Stomach (tissue), 9 donors: ENCODE results near the gene USP17L28. TPM values are rescaled to one million over a fixed set of nuclear protein-coding genes. Genes with fewer than 3 reads are reported as not detected.
"Not testable (repeated sequence)": the region's sequence is repeated elsewhere in the genome, so short reads cannot be mapped to it uniquely, and the experiment has no call there.

ENCODE experiments used
- DNase-seq, 2 donors: peaks; one replicate each; pipeline versions ENCODE4 v3.0.0 to v3.0.0-alpha.2; 2013 to 2019
- H3K27ac ChIP-seq, 5 donors: fragments of 200-600 bp in 4 of 5; sonication (generic) in 4 of 5; one replicate each; pipeline ENCODE4 v1.5.1; 2013 to 2019; ENCODE audit warnings: mild to moderate bottlenecking in 1 of 5, moderate library complexity in 1 of 5
- H3K27me3 ChIP-seq, 3 donors: fragments of 200-600 bp; sonication (generic); one replicate each; pipeline ENCODE4 v1.5.1; 2017 to 2019; ENCODE audit warnings: mixed run types in 1 of 3
- H3K36me3 ChIP-seq, 4 donors: fragments of 200-600 bp; sonication (generic); 1 replicate in 3 of 4; 2 replicates in 1 of 4; pipeline ENCODE4 v1.5.1; 2016 to 2019
- H3K4me1 ChIP-seq, 4 donors: fragments of 200-600 bp; sonication (generic); one replicate each; pipeline ENCODE4 v1.5.1; 2016 to 2019
- H3K4me3 ChIP-seq, 4 donors: fragments of 200-600 bp; sonication (generic) in 3 of 4; one replicate each; pipeline ENCODE4 v1.5.1; 2016 to 2019; ENCODE audit warnings: mild to moderate bottlenecking in 1 of 4
- H3K9me3 ChIP-seq, 4 donors: fragments of 200-600 bp; sonication (generic); one replicate each; pipeline ENCODE4 v1.5.1; 2016 to 2019
- CTCF ChIP-seq, 7 experiments: fragments of 450-650 bp in 4 of 7; fragments of 200-600 bp in 3 of 7; sonication (generic) in 3 of 7; IDR thresholded peaks; one replicate each; pipeline ENCODE4 v1.5.1; 2016 to 2019; ENCODE audit warnings: antibody characterized with exemption in 7 of 7, control low read depth in 2 of 7, mild to moderate bottlenecking in 1 of 7
- EP300 ChIP-seq: sonication (generic); formaldehyde crosslinking; IDR thresholded peaks from one replicate; pipeline ENCODE4 v1.6.1; 2017; ENCODE audit warnings: antibody characterized with exemption
- POLR2A ChIP-seq, 4 donors: fragments of 450-650 bp; IDR thresholded peaks; one replicate each; pipeline ENCODE4 v1.6.1; 2016; ENCODE audit warnings: antibody characterized with exemption in 4 of 4, control low read depth in 2 of 4, mild to moderate bottlenecking in 1 of 4, moderate library complexity in 1 of 4
- POLR2AphosphoS5 ChIP-seq, 3 donors: sonication (generic); formaldehyde crosslinking; IDR thresholded peaks; one replicate each; pipeline ENCODE4 v1.6.1; 2016; ENCODE audit warnings: antibody characterized with exemption in 3 of 3
- WGBS, 5 donors: extraction: QIAGEN DNeasy Blood & Tissue Kit in 3 of 5; methylation state at CpG; one replicate each; pipeline versions ENCODE4 v1.1.5 to v1.1.7; 2013 to 2018; 5-methylcytosine and 5-hydroxymethylcytosine counted together
- intact Hi-C: fragments of 100-400 bp; cut with DNase I; formaldehyde crosslinking; loops from one replicate; pipeline ENCODE4 v1.15.1; 2023; ENCODE audit warnings: low total_unique reads
- polyA plus RNA-seq, 3 donors: library from polyadenylated mRNA; stranded (reverse); fragments of 200-250 nt; gene quantifications; one replicate each; pipeline ENCODE4 v1.2.3, GENCODE V29; 2013
- total RNA-seq, 5 donors: library from RNA; depleted of rRNA; stranded (reverse); fragments of >200 nt; gene quantifications; one replicate each; pipeline versions ENCODE4 v1.1.0 to v1.2.3, GENCODE V29; 2014 to 2016
- donor health status: healthy with polysubstance abuse.
- donor health status: Bipolar disorder and iron deficiency.
- donor health status: healthy.

USP17L28 gene
- total and polyA plus RNA-seq, 8 donors: not detected

GRCh38 chr4:9381012-9381534 is 32.4 kb downstream of the USP17L28 start:
- 21 to 46% (median 24%) methylated on average over 16 to 35 of the region's 36 CpGs for WGBS, 5 donors
- H3K27ac ChIP-seq: peak overlapping the region in 1 of 5 donors; percentile 49
- intact Hi-C loops, H3K36me3 ChIP-seq, H3K4me1 ChIP-seq, H3K27me3 ChIP-seq, H3K9me3 ChIP-seq: not testable (repeated sequence)
- peak overlapping the region; percentile 40 to 46 (median 43) for H3K4me3 ChIP-seq
- peak; percentile 18 to 71 for DNase-seq
- TF ChIP-seq CTCF (IDR thresholded peaks at IDR 0.05): peak in 5 of 7 experiments; percentile 44 to 68 (median 60)

- no peak for TF ChIP-seq POLR2A (IDR thresholded peaks at IDR 0.05)
- no peak for TF ChIP-seq POLR2AphosphoS5 (IDR thresholded peaks at IDR 0.05)
- no peak for TF ChIP-seq EP300
- no peak for TF ChIP-seq CTCF (IDR thresholded peaks at IDR 0.05)
- intact Hi-C loops: no loop called here
- Histone ChIP-seq H3K4me3 (no peak overlapping the region), H3K36me3 (no peaks in the 10 kb centered on the region), H3K4me1 (peaks cover 0 to 5% (median 2%) of the 10 kb centered on the region in 4 donors), H3K27me3 (no peaks in the 10 kb centered on the region), H3K27ac (no peak overlapping the region), H3K9me3 (no peaks in the 10 kb centered on the region)
- 64 to 74% (median 73%) methylated on average over 1 of the region's 1 CpG for WGBS, 5 donors
- no peak for DNase-seq
These were observed 35.4 kb downstream of the USP17L28 start for GRCh38 chr4:9384126-9384525.

GRCh38 chr4:9389001-9389400 is 40.3 kb downstream of the USP17L28 start:
- H3K4me1 ChIP-seq, H3K9me3 ChIP-seq, H3K4me3 ChIP-seq, H3K27ac ChIP-seq, intact Hi-C loops, H3K27me3 ChIP-seq, DNase-seq, H3K36me3 ChIP-seq: not testable (repeated sequence)
- WGBS, 5 donors: 35 to 55% (median 38%) methylated on average over 2 of the region's 2 CpGs

Other genes starting within 250 kb of the USP17L28 start
- not detected for gene FAM90A26, start 178.5 kb upstream of the USP17L28 start, total RNA-seq
- not detected for gene FAM90A26, start 178.5 kb upstream of the USP17L28 start, polyA plus RNA-seq
- not detected for gene USP17L10, start 138.2 kb upstream of the USP17L28 start, total RNA-seq
- gene USP17L10, start 138.2 kb upstream of the USP17L28 start, polyA plus RNA-seq: not detected
- gene USP17L11, start 133.5 kb upstream of the USP17L28 start, total RNA-seq: not detected
- gene USP17L11, start 133.5 kb upstream of the USP17L28 start, polyA plus RNA-seq: not detected
- not detected for gene USP17L12, start 128.7 kb upstream of the USP17L28 start, total RNA-seq
- gene USP17L12, start 128.7 kb upstream of the USP17L28 start, polyA plus RNA-seq: not detected
- not detected for gene USP17L13, start 124.0 kb upstream of the USP17L28 start, total RNA-seq
- gene USP17L13, start 124.0 kb upstream of the USP17L28 start, polyA plus RNA-seq: not detected
- not detected for gene USP17L15, start 114.5 kb upstream of the USP17L28 start, total RNA-seq
- gene USP17L15, start 114.5 kb upstream of the USP17L28 start, polyA plus RNA-seq: not detected
- gene USP17L17, start 105.0 kb upstream of the USP17L28 start, total RNA-seq: not detected
- gene USP17L17, start 105.0 kb upstream of the USP17L28 start, polyA plus RNA-seq: not detected
- not detected for gene USP17L18, start 100.3 kb upstream of the USP17L28 start, total RNA-seq
- gene USP17L18, start 100.3 kb upstream of the USP17L28 start, polyA plus RNA-seq: not detected
- not detected for gene USP17L19, start 95.5 kb upstream of the USP17L28 start, total RNA-seq
- gene USP17L19, start 95.5 kb upstream of the USP17L28 start, polyA plus RNA-seq: not detected
- gene USP17L20, start 90.8 kb upstream of the USP17L28 start, total RNA-seq: not detected
- gene USP17L20, start 90.8 kb upstream of the USP17L28 start, polyA plus RNA-seq: not detected
- gene USP17L21, start 86.0 kb upstream of the USP17L28 start, total RNA-seq: not detected
- gene USP17L21, start 86.0 kb upstream of the USP17L28 start, polyA plus RNA-seq: not detected
- not detected for gene USP17L22, start 81.3 kb upstream of the USP17L28 start, total RNA-seq
- gene USP17L22, start 81.3 kb upstream of the USP17L28 start, polyA plus RNA-seq: not detected
- not detected for gene USP17L24, start 23.7 kb upstream of the USP17L28 start, total RNA-seq
- gene USP17L24, start 23.7 kb upstream of the USP17L28 start, polyA plus RNA-seq: not detected
- not detected for gene USP17L25, start 19.0 kb upstream of the USP17L28 start, total RNA-seq
- not detected for gene USP17L25, start 19.0 kb upstream of the USP17L28 start, polyA plus RNA-seq
- not detected for gene USP17L26, start 14.2 kb upstream of the USP17L28 start, total RNA-seq
- gene USP17L26, start 14.2 kb upstream of the USP17L28 start, polyA plus RNA-seq: not detected
- not detected for gene USP17L5, start 9.5 kb upstream of the USP17L28 start, total RNA-seq
- not detected for gene USP17L5, start 9.5 kb upstream of the USP17L28 start, polyA plus RNA-seq
- gene USP17L27, start 4.7 kb upstream of the USP17L28 start, total RNA-seq: not detected
- gene USP17L27, start 4.7 kb upstream of the USP17L28 start, polyA plus RNA-seq: not detected
- not detected for gene USP17L29, start 4.7 kb downstream of the USP17L28 start, total RNA-seq
- gene USP17L29, start 4.7 kb downstream of the USP17L28 start, polyA plus RNA-seq: not detected
- not detected for gene USP17L30, start 14.2 kb downstream of the USP17L28 start, total RNA-seq
- gene USP17L30, start 14.2 kb downstream of the USP17L28 start, polyA plus RNA-seq: not detected
- gene DEFB131A, start 95.5 kb downstream of the USP17L28 start, total RNA-seq: not detected
- not detected for gene DEFB131A, start 95.5 kb downstream of the USP17L28 start, polyA plus RNA-seq